Measurements from ENCODE around the gene GALNTL6.
"Not testable (repeated sequence)": the region's sequence is repeated elsewhere in the genome, so short reads cannot be mapped to it uniquely, and the experiment has no call there.

GALNTL6 gene

GRCh38 chr4:172410363-172410762, 597.2 kb downstream of the GALNTL6 start:
- H3K79me2 ChIP-seq (ENCODE audit: insufficient read depth, low read length): no peaks in the 10 kb centered on the region
- H3K27me3 ChIP-seq (ENCODE audit: insufficient read depth, low read length, poor library complexity, severe bottlenecking): no peaks in the 10 kb centered on the region
- H3K4me1 ChIP-seq (ENCODE audit: insufficient read depth, low read length, poor library complexity, severe bottlenecking): no peaks in the 10 kb centered on the region
- H3K9ac ChIP-seq (ENCODE audit: low read depth, low read length, poor library complexity, severe bottlenecking): no peak overlapping the region
- no peaks in the 10 kb centered on the region for H3K9me3 ChIP-seq (ENCODE audit: insufficient read depth, low read depth, low read length)
- no peak overlapping the region for H2AFZ ChIP-seq (ENCODE audit: low read length)
- H3K36me3 ChIP-seq (ENCODE audit: insufficient read depth, low read length): no peaks in the 10 kb centered on the region
- H3K4me3 ChIP-seq (ENCODE audit: low read length, poor library complexity, severe bottlenecking): no peak overlapping the region
- H3F3A ChIP-seq (ENCODE audit: low read depth): no peaks in the 10 kb centered on the region
- no peaks in the 10 kb centered on the region for H4K20me1 ChIP-seq (ENCODE audit: insufficient read depth, low read length, poor library complexity, severe bottlenecking)
- TF ChIP-seq CTCF (conservative IDR thresholded peaks at IDR 0.05; ENCODE audit: low read length) (no peak), EZH2phosphoT487 (IDR thresholded peaks at IDR 0.05; ENCODE audit: borderline replicate concordance) (no peak)
- no peaks in the 10 kb centered on the region for H3K9me2 ChIP-seq (replicated peaks; ENCODE audit: low read depth, low read length)
- no peak overlapping the region for H3K4me2 ChIP-seq (ENCODE audit: low read depth, low read length, poor library complexity, severe bottlenecking)

- Histone ChIP-seq H3K4me1 (ENCODE audit: insufficient read depth, low read length, poor library complexity, severe bottlenecking) (no peaks in the 10 kb centered on the region), H3K9me3 (ENCODE audit: insufficient read depth, low read depth, low read length) (no peaks in the 10 kb centered on the region), H3K27me3 (ENCODE audit: insufficient read depth, low read length, poor library complexity, severe bottlenecking) (no peaks in the 10 kb centered on the region), H3K9ac (ENCODE audit: low read depth, low read length, poor library complexity, severe bottlenecking) (no peak overlapping the region), H3K4me3 (ENCODE audit: low read length, poor library complexity, severe bottlenecking) (no peak overlapping the region), H3K4me2 (ENCODE audit: low read depth, low read length, poor library complexity, severe bottlenecking) (no peak overlapping the region), H3K36me3 (ENCODE audit: insufficient read depth, low read length) (no peaks in the 10 kb centered on the region), H4K20me1 (ENCODE audit: insufficient read depth, low read length, poor library complexity, severe bottlenecking) (no peaks in the 10 kb centered on the region), H2AFZ (ENCODE audit: low read length) (no peak overlapping the region), H3F3A (ENCODE audit: low read depth) (no peaks in the 10 kb centered on the region), H3K79me2 (ENCODE audit: insufficient read depth, low read length) (no peaks in the 10 kb centered on the region), H3K9me2 (replicated peaks; ENCODE audit: low read depth, low read length) (no peaks in the 10 kb centered on the region)
- TF ChIP-seq EZH2phosphoT487 (IDR thresholded peaks at IDR 0.05; ENCODE audit: borderline replicate concordance): no peak
- TF ChIP-seq CTCF (conservative IDR thresholded peaks at IDR 0.05; ENCODE audit: low read length): no peak
Measured at GRCh38 chr4:172411149-172411548, 597.9 kb downstream of the GALNTL6 start.

GRCh38 chr4:172412851-172413580, 599.8 kb downstream of the GALNTL6 start:
- no peaks in the 10 kb centered on the region for H3K36me3 ChIP-seq (ENCODE audit: insufficient read depth, low read length)
- no peaks in the 10 kb centered on the region for H3K9me3 ChIP-seq (ENCODE audit: insufficient read depth, low read depth, low read length)
- H3K79me2 ChIP-seq (ENCODE audit: insufficient read depth, low read length): no peaks in the 10 kb centered on the region
- H4K20me1 ChIP-seq (ENCODE audit: insufficient read depth, low read length, poor library complexity, severe bottlenecking): no peaks in the 10 kb centered on the region
- no peaks in the 10 kb centered on the region for H3K4me1 ChIP-seq (ENCODE audit: insufficient read depth, low read length, poor library complexity, severe bottlenecking)
- H2AFZ ChIP-seq (ENCODE audit: low read length): no peak overlapping the region
- H3K9ac ChIP-seq (ENCODE audit: low read depth, low read length, poor library complexity, severe bottlenecking): no peak overlapping the region
- no peak overlapping the region for H3K4me3 ChIP-seq (ENCODE audit: low read length, poor library complexity, severe bottlenecking)
- H3F3A ChIP-seq (ENCODE audit: low read depth): no peaks in the 10 kb centered on the region
- TF ChIP-seq CTCF (conservative IDR thresholded peaks at IDR 0.05; ENCODE audit: low read length) (no peak), EZH2phosphoT487 (IDR thresholded peaks at IDR 0.05; ENCODE audit: borderline replicate concordance) (no peak)
- H3K9me2 ChIP-seq (replicated peaks; ENCODE audit: low read depth, low read length): no peaks in the 10 kb centered on the region
- H3K27me3 ChIP-seq (ENCODE audit: insufficient read depth, low read length, poor library complexity, severe bottlenecking): no peaks in the 10 kb centered on the region
- no peak overlapping the region for H3K4me2 ChIP-seq (ENCODE audit: low read depth, low read length, poor library complexity, severe bottlenecking)

- not testable (repeated sequence) for H3K4me2 ChIP-seq (ENCODE audit: low read depth, low read length, poor library complexity, severe bottlenecking); H4K20me1 ChIP-seq (ENCODE audit: insufficient read depth, low read length, poor library complexity, severe bottlenecking); H3K9ac ChIP-seq (ENCODE audit: low read depth, low read length, poor library complexity, severe bottlenecking); H2AFZ ChIP-seq (ENCODE audit: low read length); H3K27me3 ChIP-seq (ENCODE audit: insufficient read depth, low read length, poor library complexity, severe bottlenecking); H3K9me3 ChIP-seq (ENCODE audit: insufficient read depth, low read depth, low read length); H3K79me2 ChIP-seq (ENCODE audit: insufficient read depth, low read length); H3F3A ChIP-seq (ENCODE audit: low read depth); H3K4me1 ChIP-seq (ENCODE audit: insufficient read depth, low read length, poor library complexity, severe bottlenecking); H3K36me3 ChIP-seq (ENCODE audit: insufficient read depth, low read length); H3K9me2 ChIP-seq (replicated peaks; ENCODE audit: low read depth, low read length); H3K4me3 ChIP-seq (ENCODE audit: low read length, poor library complexity, severe bottlenecking)
Measured at GRCh38 chr4:172428979-172429378, 615.8 kb downstream of the GALNTL6 start.
